Lower leg skin (tissue), 4 donors: ENCODE data around the gene ENAH. TPM values are rescaled to one million over a fixed set of nuclear protein-coding genes. Genes with fewer than 3 reads are reported as not detected.

Experiments used
- DNase-seq, 2 donors: peaks; one replicate each; pipeline ENCODE4 v3.0.0-alpha.2; 2019; ENCODE audit warnings: low spot score in 2 of 2
- H3K4me3 ChIP-seq: fragments of 200-600 bp; sonication (generic); 2 replicates; pipeline ENCODE4 v1.5.1; 2017; ENCODE audit warnings: mild to moderate bottlenecking, low read depth; ENCODE audit not compliant: poor library complexity, severe bottlenecking
- POLR2A ChIP-seq, 2 donors: fragments of 450-650 bp; IDR thresholded peaks; one replicate each; pipeline ENCODE4 v1.6.1; 2016 to 2017; ENCODE audit warnings: antibody characterized with exemption in 2 of 2, mild to moderate bottlenecking in 1 of 2, moderate library complexity in 1 of 2
- WGBS, 2 donors: methylation state at CpG; one replicate each; pipeline ENCODE4 v1.1.5; 2018; 5-methylcytosine and 5-hydroxymethylcytosine counted together
- intact Hi-C: fragments of 100-400 bp; cut with DNase I; formaldehyde crosslinking; loops from one replicate; pipeline ENCODE4 v1.15.0; 2023; ENCODE audit warnings: low total_unique reads
- total RNA-seq, 4 donors: library from RNA; depleted of rRNA; stranded (reverse); fragments of >200 nt; gene quantifications; one replicate each; pipeline ENCODE4 v1.1.0, GENCODE V29; 2016
- TF ChIP-seq, protein P1 (sequence below), 3 donors: fragments of 450-650 bp; IDR thresholded peaks; one replicate each; pipeline ENCODE4 v1.5.1; 2016; ENCODE audit warnings: antibody characterized with exemption in 3 of 3, mild to moderate bottlenecking in 3 of 3, moderate library complexity in 2 of 3

Gene ENAH
- total RNA-seq, 4 donors from 2014 or later: 32.5 to 37.4 (median 35.2) TPM

DNA sequence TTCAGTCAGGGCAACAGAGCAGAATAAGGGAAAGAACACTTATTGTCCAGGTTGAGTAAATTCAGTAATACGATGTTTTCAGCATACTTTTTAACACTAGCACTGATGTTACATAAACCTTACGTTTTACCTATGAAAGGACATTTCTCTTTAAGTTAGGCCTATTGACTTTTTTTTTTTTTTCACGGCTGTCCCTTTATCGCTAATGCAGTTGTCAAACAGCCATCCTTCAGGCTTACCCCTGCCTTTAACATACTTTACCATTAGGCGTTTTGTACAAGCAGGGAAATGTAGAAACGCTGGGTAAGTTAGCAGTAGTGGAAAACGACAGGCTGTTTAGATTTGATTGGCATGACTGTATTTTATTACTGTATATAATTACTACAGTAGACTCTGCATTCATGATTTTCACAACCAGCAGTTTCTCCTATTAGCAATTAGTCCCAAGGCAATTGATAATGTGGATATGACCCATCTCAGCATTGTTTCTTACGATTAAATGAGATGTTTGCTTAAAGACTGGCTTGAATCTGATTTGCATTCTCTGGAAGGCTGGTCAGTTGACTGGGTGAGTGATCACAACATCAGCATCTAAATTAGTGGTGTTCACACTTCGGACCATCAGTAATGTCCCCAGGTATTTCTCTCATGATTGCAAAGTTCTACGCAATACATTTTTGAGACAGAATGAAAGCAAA, 115.2 kb downstream of the ENAH start:
- TF ChIP-seq POLR2A (IDR thresholded peaks at IDR 0.05): no peak
- TF ChIP-seq, protein P1, sequence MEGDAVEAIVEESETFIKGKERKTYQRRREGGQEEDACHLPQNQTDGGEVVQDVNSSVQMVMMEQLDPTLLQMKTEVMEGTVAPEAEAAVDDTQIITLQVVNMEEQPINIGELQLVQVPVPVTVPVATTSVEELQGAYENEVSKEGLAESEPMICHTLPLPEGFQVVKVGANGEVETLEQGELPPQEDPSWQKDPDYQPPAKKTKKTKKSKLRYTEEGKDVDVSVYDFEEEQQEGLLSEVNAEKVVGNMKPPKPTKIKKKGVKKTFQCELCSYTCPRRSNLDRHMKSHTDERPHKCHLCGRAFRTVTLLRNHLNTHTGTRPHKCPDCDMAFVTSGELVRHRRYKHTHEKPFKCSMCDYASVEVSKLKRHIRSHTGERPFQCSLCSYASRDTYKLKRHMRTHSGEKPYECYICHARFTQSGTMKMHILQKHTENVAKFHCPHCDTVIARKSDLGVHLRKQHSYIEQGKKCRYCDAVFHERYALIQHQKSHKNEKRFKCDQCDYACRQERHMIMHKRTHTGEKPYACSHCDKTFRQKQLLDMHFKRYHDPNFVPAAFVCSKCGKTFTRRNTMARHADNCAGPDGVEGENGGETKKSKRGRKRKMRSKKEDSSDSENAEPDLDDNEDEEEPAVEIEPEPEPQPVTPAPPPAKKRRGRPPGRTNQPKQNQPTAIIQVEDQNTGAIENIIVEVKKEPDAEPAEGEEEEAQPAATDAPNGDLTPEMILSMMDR (IDR thresholded peaks at IDR 0.05): no peak
- no peak overlapping the region for H3K4me3 ChIP-seq
- DNase-seq: no peak
- 82 to 87% methylated on average over 10 of the region's 10 CpGs for WGBS, 2 donors
- intact Hi-C loops: no loop called here

DNA sequence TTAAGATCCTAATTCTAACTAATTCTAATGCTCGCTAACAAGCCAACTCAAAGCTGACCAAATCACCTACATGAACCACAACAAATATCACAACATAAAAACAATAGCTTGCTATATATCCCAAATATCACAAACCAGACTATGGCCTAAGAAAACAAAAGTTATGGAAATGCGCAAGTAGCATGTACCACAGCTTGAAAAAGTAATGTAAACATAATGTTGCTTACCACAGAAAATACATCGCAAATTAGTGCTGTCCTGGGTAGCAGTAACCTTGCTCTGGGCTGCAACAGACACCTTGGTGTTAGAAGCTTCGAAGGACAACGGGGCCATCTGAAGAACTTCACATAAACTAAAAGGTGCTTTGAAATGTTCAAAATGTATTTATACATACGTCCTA, 117.6 kb downstream of the ENAH start:
- H3K4me3 ChIP-seq: no peak overlapping the region
- DNase-seq: no peak
- TF ChIP-seq, protein P1 (IDR thresholded peaks at IDR 0.05): no peak
- no peak for TF ChIP-seq POLR2A (IDR thresholded peaks at IDR 0.05)
- WGBS, 2 donors: 95 to 96% methylated on average over 6 of the region's 6 CpGs
- intact Hi-C loops: no loop called here

- no peak overlapping the region for H3K4me3 ChIP-seq
- TF ChIP-seq, protein P1 (IDR thresholded peaks at IDR 0.05): no peak
- TF ChIP-seq POLR2A (IDR thresholded peaks at IDR 0.05): no peak
- DNase-seq: no peak
- WGBS, 2 donors: 96 to 97% methylated on average over 2 of the region's 2 CpGs
- intact Hi-C loops: no loop called here
Measured at GRCh38 chr1:225534772-225535171, 118.2 kb downstream of the ENAH start.

DNA sequence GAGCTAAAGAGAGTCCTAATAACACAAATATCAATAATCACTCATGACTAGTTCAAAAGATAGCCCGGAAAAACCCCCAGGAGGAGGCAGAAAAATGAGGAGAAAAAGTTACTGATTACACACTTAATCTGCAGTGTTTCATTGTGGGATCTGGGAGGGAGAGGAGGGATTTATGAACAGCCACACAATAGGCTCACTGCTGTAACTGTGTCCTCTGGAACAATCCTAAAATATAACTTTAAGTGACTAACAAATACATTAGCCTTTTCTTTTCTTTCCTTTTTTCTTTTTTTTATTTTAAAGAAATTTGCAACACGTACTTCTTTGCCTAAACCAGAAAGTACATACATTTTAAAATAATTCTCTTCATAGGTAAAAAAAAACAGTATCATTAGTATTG, 118.8 kb downstream of the ENAH start:
- WGBS, 2 donors: 92 to 95% methylated on average over 2 of the region's 2 CpGs
- intact Hi-C loops: no loop called here
- DNase-seq: no peak
- TF ChIP-seq, protein P1 (IDR thresholded peaks at IDR 0.05): no peak
- no peak for TF ChIP-seq POLR2A (IDR thresholded peaks at IDR 0.05)
- H3K4me3 ChIP-seq: no peak overlapping the region

DNA sequence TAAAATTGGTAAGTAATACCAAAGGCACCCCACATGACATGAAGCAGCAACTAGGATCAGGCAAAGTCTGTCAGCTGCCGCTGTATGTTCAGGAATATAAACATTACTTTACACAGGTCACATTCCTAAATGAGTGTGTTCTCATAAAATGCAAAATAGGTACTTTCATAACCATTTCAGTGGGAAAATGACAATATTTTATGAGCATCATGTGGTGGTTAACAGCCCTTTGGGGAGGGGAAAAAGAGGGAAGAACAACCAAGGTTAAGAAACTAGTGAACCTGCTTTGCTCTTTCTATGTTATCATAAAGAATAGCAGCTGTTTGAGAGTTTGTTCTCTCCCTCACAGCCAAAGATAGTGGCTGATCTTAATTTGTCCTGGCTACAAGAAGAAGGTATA, 119.7 kb downstream of the ENAH start:
- intact Hi-C loops: no loop called here
- no peak for DNase-seq
- TF ChIP-seq POLR2A (IDR thresholded peaks at IDR 0.05): no peak
- TF ChIP-seq, protein P1 (IDR thresholded peaks at IDR 0.05): no peak
- WGBS, 2 donors: 79 to 88% methylated on average over 1 of the region's 1 CpG
- no peak overlapping the region for H3K4me3 ChIP-seq
